ENCODE measurements around the gene ADGRG3. TPM values are rescaled to one million over a fixed set of nuclear protein-coding genes. Genes with fewer than 3 reads are reported as not detected.

The ADGRG3 gene
- total RNA-seq, 1 donor from 2014 or later, result not detected

DNA sequence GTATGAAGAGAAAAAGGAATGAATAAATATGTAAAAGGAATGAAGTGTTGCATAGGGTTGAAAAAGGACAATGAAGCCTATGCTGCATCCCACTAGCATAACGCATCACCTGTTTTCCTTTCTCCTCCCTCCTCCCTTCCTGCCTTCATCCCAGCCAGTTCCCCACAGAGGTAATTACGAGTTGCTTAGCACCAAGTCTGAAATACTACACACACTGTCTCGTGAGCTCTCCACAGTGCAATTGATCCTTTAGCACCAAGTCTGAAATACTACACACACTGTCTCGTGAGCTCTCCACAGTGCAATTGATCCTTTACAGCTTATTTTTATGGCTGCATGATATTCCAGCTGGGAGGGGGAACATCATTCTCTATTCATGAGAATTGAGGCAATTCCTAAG lies 25.4 kb downstream of the ADGRG3 start:
- no peak overlapping the region for H3K4me3 ChIP-seq (ENCODE audit: low read depth, low read length)
- H3K36me3 ChIP-seq (ENCODE audit: control insufficient read depth, insufficient read depth, low read length), result no peaks in the 10 kb centered on the region
- DNase-seq (ENCODE audit: low read depth), result no peak
- peaks cover 7% of the 10 kb centered on the region for H3K27me3 ChIP-seq (ENCODE audit: control insufficient read depth, insufficient read depth, low read length)
- TF ChIP-seq, protein P1, sequence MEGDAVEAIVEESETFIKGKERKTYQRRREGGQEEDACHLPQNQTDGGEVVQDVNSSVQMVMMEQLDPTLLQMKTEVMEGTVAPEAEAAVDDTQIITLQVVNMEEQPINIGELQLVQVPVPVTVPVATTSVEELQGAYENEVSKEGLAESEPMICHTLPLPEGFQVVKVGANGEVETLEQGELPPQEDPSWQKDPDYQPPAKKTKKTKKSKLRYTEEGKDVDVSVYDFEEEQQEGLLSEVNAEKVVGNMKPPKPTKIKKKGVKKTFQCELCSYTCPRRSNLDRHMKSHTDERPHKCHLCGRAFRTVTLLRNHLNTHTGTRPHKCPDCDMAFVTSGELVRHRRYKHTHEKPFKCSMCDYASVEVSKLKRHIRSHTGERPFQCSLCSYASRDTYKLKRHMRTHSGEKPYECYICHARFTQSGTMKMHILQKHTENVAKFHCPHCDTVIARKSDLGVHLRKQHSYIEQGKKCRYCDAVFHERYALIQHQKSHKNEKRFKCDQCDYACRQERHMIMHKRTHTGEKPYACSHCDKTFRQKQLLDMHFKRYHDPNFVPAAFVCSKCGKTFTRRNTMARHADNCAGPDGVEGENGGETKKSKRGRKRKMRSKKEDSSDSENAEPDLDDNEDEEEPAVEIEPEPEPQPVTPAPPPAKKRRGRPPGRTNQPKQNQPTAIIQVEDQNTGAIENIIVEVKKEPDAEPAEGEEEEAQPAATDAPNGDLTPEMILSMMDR (IDR thresholded peaks at IDR 0.05; ENCODE audit: insufficient read depth, low read length, poor library complexity, severe bottlenecking), result no peak

DNA sequence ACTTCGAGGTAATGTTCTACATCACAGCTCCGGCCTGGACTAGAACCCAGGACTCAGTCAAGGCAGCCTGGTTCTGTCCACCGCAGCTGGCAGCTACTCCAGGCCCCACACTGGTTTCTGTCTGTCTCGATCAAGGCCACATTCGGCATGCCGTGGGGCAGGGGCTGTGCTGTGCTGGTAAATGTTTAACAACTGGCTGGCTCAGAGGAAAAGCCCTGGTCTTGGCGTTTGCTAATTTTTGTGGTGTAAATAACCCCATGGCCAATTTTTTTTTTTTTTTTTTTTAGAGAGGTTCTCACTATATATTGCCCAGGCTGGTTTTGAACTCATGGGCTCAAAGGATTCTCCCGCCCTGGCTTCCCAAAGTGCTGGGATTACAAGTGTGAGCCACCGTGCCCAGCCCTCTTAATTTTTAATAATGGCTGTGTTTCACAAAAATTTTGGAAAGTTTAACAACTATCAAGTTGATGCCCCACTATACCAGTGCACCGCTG lies 26.2 kb downstream of the ADGRG3 start:
- Histone ChIP-seq H3K27me3 (ENCODE audit: control insufficient read depth, insufficient read depth, low read length) (peaks cover 4% of the 10 kb centered on the region), H3K4me3 (ENCODE audit: low read depth, low read length) (no peak overlapping the region), H3K36me3 (ENCODE audit: control insufficient read depth, insufficient read depth, low read length) (no peaks in the 10 kb centered on the region)
- TF ChIP-seq, protein P1 (IDR thresholded peaks at IDR 0.05; ENCODE audit: insufficient read depth, low read length, poor library complexity, severe bottlenecking), result no peak
- no peak for DNase-seq (ENCODE audit: low read depth)

DNA sequence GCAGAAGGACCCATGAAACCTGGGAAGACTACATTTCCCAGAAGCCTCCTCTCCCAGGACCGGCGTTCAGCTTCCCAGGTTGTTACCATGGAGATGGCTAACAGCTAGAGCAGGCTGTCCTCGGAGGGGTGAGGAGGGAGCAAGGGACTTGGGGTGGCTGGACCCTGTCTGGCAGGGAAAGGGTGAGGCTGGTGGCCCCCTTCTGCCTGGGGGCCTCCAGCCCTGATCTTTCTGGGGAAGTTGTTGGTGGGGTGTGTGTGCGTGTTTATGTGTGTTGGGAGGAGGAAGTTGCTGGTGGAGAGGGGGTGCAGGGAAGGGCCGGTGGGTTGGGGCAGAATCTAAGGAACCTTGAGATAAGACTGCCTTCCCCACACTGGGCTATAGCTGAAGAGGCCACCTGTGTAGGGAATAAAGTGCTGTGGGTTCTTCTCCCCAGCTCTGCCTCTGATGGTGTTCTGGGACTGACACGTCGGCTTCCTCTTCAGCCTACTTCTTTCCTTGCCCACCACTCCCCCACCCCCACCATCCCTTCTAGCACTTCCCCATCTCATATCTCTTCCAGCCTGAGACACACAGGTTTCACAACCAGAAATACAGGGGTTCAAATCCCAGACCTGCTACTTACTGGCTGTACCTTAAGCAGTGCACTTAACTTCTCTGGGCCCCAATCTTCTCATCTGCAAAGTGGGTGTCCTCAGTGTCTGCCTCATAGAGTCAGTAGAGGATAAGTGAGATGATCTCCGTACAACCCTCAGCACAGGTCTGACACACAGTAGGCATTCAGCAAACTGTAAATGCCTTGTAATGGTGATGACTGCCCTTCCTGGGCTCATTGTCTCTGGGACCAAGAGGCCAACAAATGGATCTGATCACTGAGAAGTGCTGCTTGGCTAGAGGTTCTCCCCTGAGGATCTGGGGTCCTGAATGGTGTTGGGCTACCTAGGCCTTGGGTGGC lies 26.9 kb downstream of the ADGRG3 start, which contains the start of gene DRC7:
DRC7 (plus strand) TSS at position 82 of the 955 bp plus-strand sequence. CDS start 3,144 bp downstream, outside the sequence.
- no peaks in the 10 kb centered on the region for H3K36me3 ChIP-seq (ENCODE audit: control insufficient read depth, insufficient read depth, low read length)
- peak; percentile 39 for DNase-seq (ENCODE audit: low read depth)
- peak within 1 kb of the TSS; percentile 42 for H3K4me3 ChIP-seq (ENCODE audit: low read depth, low read length)
- TF ChIP-seq, protein P1 (IDR thresholded peaks at IDR 0.05; ENCODE audit: insufficient read depth, low read length, poor library complexity, severe bottlenecking), result no peak
- peaks cover 2% of the 10 kb centered on the region for H3K27me3 ChIP-seq (ENCODE audit: control insufficient read depth, insufficient read depth, low read length)

DNA sequence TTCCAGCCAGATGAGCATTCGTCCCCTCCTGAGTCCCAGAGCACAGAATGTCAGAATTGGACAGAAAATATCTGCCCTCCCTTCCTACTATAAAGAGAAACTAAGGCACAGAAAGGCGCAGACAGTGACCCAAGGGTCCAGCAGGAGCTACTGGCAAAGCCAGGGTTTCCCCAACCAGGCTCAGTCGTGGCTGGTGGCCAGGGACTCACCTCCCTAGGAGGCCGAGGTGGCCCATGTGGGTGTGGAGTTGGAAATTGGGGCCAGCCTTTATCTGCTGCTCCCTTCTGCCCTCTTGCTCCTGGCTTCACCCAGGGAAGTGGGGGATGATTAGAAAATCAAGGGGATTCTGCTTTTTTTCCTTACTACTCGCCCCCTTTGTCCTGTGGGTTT lies 27.6 kb downstream of the ADGRG3 start:
- no peak for DNase-seq (ENCODE audit: low read depth)
- H3K36me3 ChIP-seq (ENCODE audit: control insufficient read depth, insufficient read depth, low read length), result no peaks in the 10 kb centered on the region
- peaks cover 2% of the 10 kb centered on the region for H3K27me3 ChIP-seq (ENCODE audit: control insufficient read depth, insufficient read depth, low read length)
- H3K4me3 ChIP-seq (ENCODE audit: low read depth, low read length), result no peak overlapping the region
- TF ChIP-seq, protein P1 (IDR thresholded peaks at IDR 0.05; ENCODE audit: insufficient read depth, low read length, poor library complexity, severe bottlenecking), result no peak

DNA sequence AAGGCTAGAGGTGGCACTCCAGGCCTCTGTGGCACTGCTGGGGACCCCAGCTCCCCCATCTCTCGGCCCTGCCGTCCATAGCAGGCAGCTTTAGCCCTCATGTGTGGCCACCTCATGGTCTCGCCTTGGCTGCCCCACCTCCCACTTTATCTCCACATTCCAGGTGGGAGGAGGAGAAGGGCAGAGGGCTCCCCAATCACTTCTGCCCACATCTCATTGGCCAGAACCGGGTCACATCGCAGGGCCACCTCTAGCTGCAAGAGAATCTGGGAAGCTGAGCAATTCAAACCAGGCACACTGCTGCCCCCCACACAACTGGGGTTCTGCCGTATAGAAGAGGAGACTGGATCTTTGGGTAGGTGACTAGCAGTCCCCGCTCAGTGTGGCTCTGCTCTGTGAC lies 28.1 kb downstream of the ADGRG3 start:
- no peak for DNase-seq (ENCODE audit: low read depth)
- TF ChIP-seq, protein P1 (IDR thresholded peaks at IDR 0.05; ENCODE audit: insufficient read depth, low read length, poor library complexity, severe bottlenecking), result no peak
- Histone ChIP-seq H3K36me3 (ENCODE audit: control insufficient read depth, insufficient read depth, low read length) (no peaks in the 10 kb centered on the region), H3K4me3 (ENCODE audit: low read depth, low read length) (no peak overlapping the region), H3K27me3 (ENCODE audit: control insufficient read depth, insufficient read depth, low read length) (peaks cover 2% of the 10 kb centered on the region)
